Endothelial cell of umbilical vein (primary cell): Measurements from ENCODE around the gene GNAZ.

Experiments used
- CTCF ChIP-seq, 2 donors: IDR thresholded peaks; 1 replicate in 1 of 2; 2 replicates in 1 of 2; pipeline ENCODE4 v1.5.1; 2011; ENCODE audit warnings: low read length in 2 of 2, mild to moderate bottlenecking in 2 of 2, moderate library complexity in 2 of 2, control low read depth in 1 of 2, inconsistent platforms in 1 of 2, low read depth in 1 of 2; ENCODE audit not compliant: insufficient read depth in 1 of 2; ENCODE audit errors: extremely low read depth in 1 of 2
- EZH2 ChIP-seq: IDR thresholded peaks from 2 replicates; pipeline ENCODE4 v1.6.1; 2012; ENCODE audit warnings: borderline replicate concordance, low read depth, mild to moderate bottlenecking, moderate library complexity, low read length, inconsistent platforms; ENCODE audit not compliant: severe bottlenecking
- FOS ChIP-seq: IDR thresholded peaks from 2 replicates; pipeline ENCODE4 v1.6.1; 2011; ENCODE audit warnings: mild to moderate bottlenecking, low read length, moderate library complexity, borderline replicate concordance; ENCODE audit not compliant: insufficient read depth
- MAX ChIP-seq: IDR thresholded peaks from 2 replicates; pipeline ENCODE4 v1.6.1; 2011; ENCODE audit not compliant: insufficient read depth, insufficient read length
- MYC ChIP-seq: IDR thresholded peaks from one replicate; pipeline ENCODE4 v1.6.1; 2011; ENCODE audit warnings: mild to moderate bottlenecking, low read depth, low read length
- POLR2A ChIP-seq: IDR thresholded peaks from 2 replicates; pipeline ENCODE4 v1.6.1; 2012; ENCODE audit warnings: low read depth, mild to moderate bottlenecking, control low read depth, low read length
- POLR2AphosphoS5 ChIP-seq: IDR thresholded peaks from 2 replicates; pipeline ENCODE4 v1.6.1; 2012; ENCODE audit warnings: low read depth, mild to moderate bottlenecking, control low read depth, low read length, moderate library complexity; ENCODE audit not compliant: insufficient read depth

GRCh38 chr22:23127788-23128187 is 57.5 kb downstream of the GNAZ start:
- TF ChIP-seq CTCF (IDR thresholded peaks at IDR 0.05; ENCODE audit: extremely low read depth in 1 of 2, insufficient read depth in 1 of 2, low read depth in 1 of 2, low read length in 2 of 2) (no peak), POLR2AphosphoS5 (no peak), MYC (no peak), POLR2A (no peak), MAX (no peak), EZH2 (no peak), FOS (no peak)
